Measurements from ENCODE around the gene STMND1.
"Not testable (repeated sequence)": the region's sequence is repeated elsewhere in the genome, so short reads cannot be mapped to it uniquely, and the experiment has no call there.

DNA sequence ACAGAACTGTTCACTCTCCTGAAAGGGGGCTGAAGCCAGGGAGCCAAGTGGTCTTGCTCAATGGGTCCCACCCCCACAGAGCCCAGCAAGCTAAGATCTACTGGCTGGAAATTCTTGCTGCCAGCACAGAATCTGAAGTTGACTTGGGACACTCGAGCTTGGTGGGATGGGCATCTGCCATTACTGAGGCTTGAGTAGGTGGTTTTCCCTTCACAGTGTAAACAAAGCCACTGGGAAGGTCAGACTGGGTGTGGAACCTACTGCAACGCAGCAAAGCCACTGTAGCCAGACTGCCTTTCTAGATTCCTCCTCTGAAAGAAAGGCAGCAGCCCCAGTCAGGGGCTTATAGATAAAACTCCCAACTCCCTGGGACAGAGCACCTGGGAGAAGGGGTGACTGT, 28.3 kb upstream of the STMND1 start:
- TF ChIP-seq CREB1 (CRISPR knock-in tag; IDR thresholded peaks at IDR 0.05); SP1 (CRISPR knock-in tag; conservative IDR thresholded peaks at IDR 0.05); FOXP1 (CRISPR knock-in tag; IDR thresholded peaks at IDR 0.05; ENCODE audit: borderline replicate concordance); IRF2 (CRISPR knock-in tag; IDR thresholded peaks at IDR 0.05; ENCODE audit: borderline replicate concordance, low read depth); NR2C2 (CRISPR knock-in tag; IDR thresholded peaks at IDR 0.05); FOXJ3 (CRISPR knock-in tag; IDR thresholded peaks at IDR 0.05; ENCODE audit: borderline replicate concordance); TCF7 (CRISPR knock-in tag; IDR thresholded peaks at IDR 0.05; ENCODE audit: low read depth); ETV6 (CRISPR knock-in tag; IDR thresholded peaks at IDR 0.05): not testable (repeated sequence)
- TF ChIP-seq, protein P1, sequence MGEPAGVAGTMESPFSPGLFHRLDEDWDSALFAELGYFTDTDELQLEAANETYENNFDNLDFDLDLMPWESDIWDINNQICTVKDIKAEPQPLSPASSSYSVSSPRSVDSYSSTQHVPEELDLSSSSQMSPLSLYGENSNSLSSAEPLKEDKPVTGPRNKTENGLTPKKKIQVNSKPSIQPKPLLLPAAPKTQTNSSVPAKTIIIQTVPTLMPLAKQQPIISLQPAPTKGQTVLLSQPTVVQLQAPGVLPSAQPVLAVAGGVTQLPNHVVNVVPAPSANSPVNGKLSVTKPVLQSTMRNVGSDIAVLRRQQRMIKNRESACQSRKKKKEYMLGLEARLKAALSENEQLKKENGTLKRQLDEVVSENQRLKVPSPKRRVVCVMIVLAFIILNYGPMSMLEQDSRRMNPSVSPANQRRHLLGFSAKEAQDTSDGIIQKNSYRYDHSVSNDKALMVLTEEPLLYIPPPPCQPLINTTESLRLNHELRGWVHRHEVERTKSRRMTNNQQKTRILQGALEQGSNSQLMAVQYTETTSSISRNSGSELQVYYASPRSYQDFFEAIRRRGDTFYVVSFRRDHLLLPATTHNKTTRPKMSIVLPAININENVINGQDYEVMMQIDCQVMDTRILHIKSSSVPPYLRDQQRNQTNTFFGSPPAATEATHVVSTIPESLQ (CRISPR knock-in tag; IDR thresholded peaks at IDR 0.05), result not testable (repeated sequence)
- TF ChIP-seq, protein P2, sequence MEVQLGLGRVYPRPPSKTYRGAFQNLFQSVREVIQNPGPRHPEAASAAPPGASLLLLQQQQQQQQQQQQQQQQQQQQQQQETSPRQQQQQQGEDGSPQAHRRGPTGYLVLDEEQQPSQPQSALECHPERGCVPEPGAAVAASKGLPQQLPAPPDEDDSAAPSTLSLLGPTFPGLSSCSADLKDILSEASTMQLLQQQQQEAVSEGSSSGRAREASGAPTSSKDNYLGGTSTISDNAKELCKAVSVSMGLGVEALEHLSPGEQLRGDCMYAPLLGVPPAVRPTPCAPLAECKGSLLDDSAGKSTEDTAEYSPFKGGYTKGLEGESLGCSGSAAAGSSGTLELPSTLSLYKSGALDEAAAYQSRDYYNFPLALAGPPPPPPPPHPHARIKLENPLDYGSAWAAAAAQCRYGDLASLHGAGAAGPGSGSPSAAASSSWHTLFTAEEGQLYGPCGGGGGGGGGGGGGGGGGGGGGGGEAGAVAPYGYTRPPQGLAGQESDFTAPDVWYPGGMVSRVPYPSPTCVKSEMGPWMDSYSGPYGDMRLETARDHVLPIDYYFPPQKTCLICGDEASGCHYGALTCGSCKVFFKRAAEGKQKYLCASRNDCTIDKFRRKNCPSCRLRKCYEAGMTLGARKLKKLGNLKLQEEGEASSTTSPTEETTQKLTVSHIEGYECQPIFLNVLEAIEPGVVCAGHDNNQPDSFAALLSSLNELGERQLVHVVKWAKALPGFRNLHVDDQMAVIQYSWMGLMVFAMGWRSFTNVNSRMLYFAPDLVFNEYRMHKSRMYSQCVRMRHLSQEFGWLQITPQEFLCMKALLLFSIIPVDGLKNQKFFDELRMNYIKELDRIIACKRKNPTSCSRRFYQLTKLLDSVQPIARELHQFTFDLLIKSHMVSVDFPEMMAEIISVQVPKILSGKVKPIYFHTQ (CRISPR knock-in tag; IDR thresholded peaks at IDR 0.05), result not testable (repeated sequence)
- TF ChIP-seq, protein P3, sequence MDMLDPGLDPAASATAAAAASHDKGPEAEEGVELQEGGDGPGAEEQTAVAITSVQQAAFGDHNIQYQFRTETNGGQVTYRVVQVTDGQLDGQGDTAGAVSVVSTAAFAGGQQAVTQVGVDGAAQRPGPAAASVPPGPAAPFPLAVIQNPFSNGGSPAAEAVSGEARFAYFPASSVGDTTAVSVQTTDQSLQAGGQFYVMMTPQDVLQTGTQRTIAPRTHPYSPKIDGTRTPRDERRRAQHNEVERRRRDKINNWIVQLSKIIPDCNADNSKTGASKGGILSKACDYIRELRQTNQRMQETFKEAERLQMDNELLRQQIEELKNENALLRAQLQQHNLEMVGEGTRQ (CRISPR knock-in tag; IDR thresholded peaks at IDR 0.05), result not testable (repeated sequence)
- TF ChIP-seq, protein P4, sequence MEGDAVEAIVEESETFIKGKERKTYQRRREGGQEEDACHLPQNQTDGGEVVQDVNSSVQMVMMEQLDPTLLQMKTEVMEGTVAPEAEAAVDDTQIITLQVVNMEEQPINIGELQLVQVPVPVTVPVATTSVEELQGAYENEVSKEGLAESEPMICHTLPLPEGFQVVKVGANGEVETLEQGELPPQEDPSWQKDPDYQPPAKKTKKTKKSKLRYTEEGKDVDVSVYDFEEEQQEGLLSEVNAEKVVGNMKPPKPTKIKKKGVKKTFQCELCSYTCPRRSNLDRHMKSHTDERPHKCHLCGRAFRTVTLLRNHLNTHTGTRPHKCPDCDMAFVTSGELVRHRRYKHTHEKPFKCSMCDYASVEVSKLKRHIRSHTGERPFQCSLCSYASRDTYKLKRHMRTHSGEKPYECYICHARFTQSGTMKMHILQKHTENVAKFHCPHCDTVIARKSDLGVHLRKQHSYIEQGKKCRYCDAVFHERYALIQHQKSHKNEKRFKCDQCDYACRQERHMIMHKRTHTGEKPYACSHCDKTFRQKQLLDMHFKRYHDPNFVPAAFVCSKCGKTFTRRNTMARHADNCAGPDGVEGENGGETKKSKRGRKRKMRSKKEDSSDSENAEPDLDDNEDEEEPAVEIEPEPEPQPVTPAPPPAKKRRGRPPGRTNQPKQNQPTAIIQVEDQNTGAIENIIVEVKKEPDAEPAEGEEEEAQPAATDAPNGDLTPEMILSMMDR (IDR thresholded peaks at IDR 0.05), result not testable (repeated sequence)
- TF ChIP-seq, protein P5, sequence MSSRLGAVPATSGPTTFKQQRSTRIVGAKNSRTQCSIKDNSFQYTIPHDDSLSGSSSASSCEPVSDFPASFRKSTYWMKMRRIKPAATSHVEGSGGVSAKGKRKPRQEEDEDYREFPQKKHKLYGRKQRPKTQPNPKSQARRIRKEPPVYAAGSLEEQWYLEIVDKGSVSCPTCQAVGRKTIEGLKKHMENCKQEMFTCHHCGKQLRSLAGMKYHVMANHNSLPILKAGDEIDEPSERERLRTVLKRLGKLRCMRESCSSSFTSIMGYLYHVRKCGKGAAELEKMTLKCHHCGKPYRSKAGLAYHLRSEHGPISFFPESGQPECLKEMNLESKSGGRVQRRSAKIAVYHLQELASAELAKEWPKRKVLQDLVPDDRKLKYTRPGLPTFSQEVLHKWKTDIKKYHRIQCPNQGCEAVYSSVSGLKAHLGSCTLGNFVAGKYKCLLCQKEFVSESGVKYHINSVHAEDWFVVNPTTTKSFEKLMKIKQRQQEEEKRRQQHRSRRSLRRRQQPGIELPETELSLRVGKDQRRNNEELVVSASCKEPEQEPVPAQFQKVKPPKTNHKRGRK (CRISPR knock-in tag; IDR thresholded peaks at IDR 0.05; ENCODE audit: borderline replicate concordance), result not testable (repeated sequence)
